Endothelial cell of umbilical vein (primary cell): ENCODE measurements around the gene CGNL1. TPM values are rescaled to one million over a fixed set of nuclear protein-coding genes. Genes with fewer than 3 reads are reported as not detected.

Experiments used
- BruUV-seq: library from RNA; stranded (reverse); fragments of 400-500 nt; replicated peaks from 2 replicates; lab custom pipeline; 2021; lab: Mats Ljungman, UMichigan
- CTCF ChIA-PET: fragments of 300-600, 350-600 bp; sonication (Branson Sonifier 250); formaldehyde crosslinking; loops from one replicate; lab custom pipeline; 2021; ENCODE audit warnings: antibody characterized with exemption, inconsistent platforms; lab: Charles Lee
- POLR2A ChIA-PET: fragments of 300-600, 350-600 bp; sonication (Branson Sonifier 250); formaldehyde crosslinking; loops from one replicate; lab custom pipeline; 2021; ENCODE audit warnings: antibody characterized with exemption, inconsistent platforms; lab: Charles Lee
- DNase-seq: peaks from one replicate; pipeline ENCODE4 v3.0.0-alpha.2; 2011; ENCODE audit warnings: low read depth, low spot score
- FAIRE-seq: peaks from 2 replicates; lab custom pipeline; 2011; peaks lifted over from hg19 to GRCh38; lab: Jason Lieb, UNC
- H2AFZ ChIP-seq: 2 replicates; pipeline ENCODE4 v1.6.0; 2012; ENCODE audit warnings: low read depth, low read length, control low read depth, inconsistent platforms
- H3K27ac ChIP-seq: 2 replicates; pipeline ENCODE4 v1.5.1; 2011; ENCODE audit warnings: low read depth, mild to moderate bottlenecking, control low read depth, low read length, moderate library complexity; ENCODE audit not compliant: insufficient read depth
- H3K27me3 ChIP-seq, 2 experiments: 2 replicates each; pipeline versions ENCODE4 v1.6.0 to v1.6.1; 2011; ENCODE audit warnings: low read length in 2 of 2, mixed read lengths in 1 of 2; ENCODE audit not compliant: control insufficient read depth in 2 of 2, insufficient read depth in 2 of 2
- H3K36me3 ChIP-seq, 2 experiments: 2 replicates in 1 of 2; 3 replicates in 1 of 2; pipeline ENCODE4 v1.5.1; 2011; ENCODE audit warnings: low read length in 2 of 2, mild to moderate bottlenecking in 1 of 2, moderate library complexity in 1 of 2; ENCODE audit not compliant: control insufficient read depth in 2 of 2, insufficient read depth in 2 of 2; ENCODE audit errors: extremely low read depth in 1 of 2
- H3K4me1 ChIP-seq: 3 replicates; pipeline ENCODE4 v1.5.1; 2011; ENCODE audit warnings: mild to moderate bottlenecking, low read length; ENCODE audit not compliant: control insufficient read depth, insufficient read depth; ENCODE audit errors: extremely low read depth
- H3K4me2 ChIP-seq: 2 replicates; pipeline ENCODE4 v1.6.1; 2011; ENCODE audit warnings: low read length, control low read depth, mixed read lengths; ENCODE audit not compliant: insufficient read depth
- H3K4me3 ChIP-seq, 3 experiments: fragments of 200-600 bp in 1 of 3; sonication (generic), shearing (Covaris generic) in 1 of 3; replicated peaks in 1 of 3; 2 replicates each; pipeline ENCODE4 v1.5.1; 2011 to 2016; ENCODE audit warnings: control low read depth in 3 of 3, low read length in 3 of 3, mild to moderate bottlenecking in 2 of 3, inconsistent platforms in 1 of 3, low read depth in 1 of 3, moderate library complexity in 1 of 3; ENCODE audit not compliant: insufficient read depth in 1 of 3
- H3K79me2 ChIP-seq: 2 replicates; pipeline ENCODE4 v1.6.0; 2012; ENCODE audit warnings: low read length, inconsistent platforms; ENCODE audit not compliant: control insufficient read depth, insufficient read depth
- H3K9ac ChIP-seq: replicated peaks from 2 replicates; pipeline ENCODE3; 2011; ENCODE audit warnings: low read length, control low read depth; ENCODE audit not compliant: insufficient read depth; ENCODE audit errors: extremely low read depth
- H3K9me1 ChIP-seq: replicated peaks from 3 replicates; pipeline ENCODE4 v1.6.0; 2011; ENCODE audit warnings: mild to moderate bottlenecking, low read length; ENCODE audit not compliant: control insufficient read depth, insufficient read depth; ENCODE audit errors: extremely low read depth
- H3K9me3 ChIP-seq: replicated peaks from 2 replicates; pipeline ENCODE4 v1.5.1; 2012; ENCODE audit warnings: low read length, inconsistent platforms; ENCODE audit not compliant: control insufficient read depth, insufficient read depth
- H4K20me1 ChIP-seq: replicated peaks from 2 replicates; pipeline ENCODE3; 2011; ENCODE audit warnings: mild to moderate bottlenecking, low read length; ENCODE audit not compliant: control insufficient read depth, insufficient read depth; ENCODE audit errors: extremely low read depth
- CTCF ChIP-seq, 2 donors: IDR thresholded peaks; 1 replicate in 1 of 2; 2 replicates in 1 of 2; pipeline ENCODE4 v1.5.1; 2011; ENCODE audit warnings: low read length in 2 of 2, mild to moderate bottlenecking in 2 of 2, moderate library complexity in 2 of 2, control low read depth in 1 of 2, inconsistent platforms in 1 of 2, low read depth in 1 of 2; ENCODE audit not compliant: insufficient read depth in 1 of 2; ENCODE audit errors: extremely low read depth in 1 of 2
- EZH2 ChIP-seq: IDR thresholded peaks from 2 replicates; pipeline ENCODE4 v1.6.1; 2012; ENCODE audit warnings: borderline replicate concordance, low read depth, mild to moderate bottlenecking, moderate library complexity, low read length, inconsistent platforms; ENCODE audit not compliant: severe bottlenecking
- FOS ChIP-seq: IDR thresholded peaks from 2 replicates; pipeline ENCODE4 v1.6.1; 2011; ENCODE audit warnings: mild to moderate bottlenecking, low read length, moderate library complexity, borderline replicate concordance; ENCODE audit not compliant: insufficient read depth
- GATA2 ChIP-seq: IDR thresholded peaks from 2 replicates; pipeline ENCODE4 v1.7.0; 2011; ENCODE audit warnings: low read depth, mild to moderate bottlenecking, moderate library complexity, mixed read lengths, low read length; ENCODE audit not compliant: insufficient read length, insufficient read depth
- JUN ChIP-seq: IDR thresholded peaks from 2 replicates; pipeline ENCODE4 v1.6.1; 2011; ENCODE audit warnings: borderline replicate concordance, low read depth; ENCODE audit not compliant: insufficient read length, insufficient read depth
- MAX ChIP-seq: IDR thresholded peaks from 2 replicates; pipeline ENCODE4 v1.6.1; 2011; ENCODE audit not compliant: insufficient read depth, insufficient read length
- MYC ChIP-seq: IDR thresholded peaks from one replicate; pipeline ENCODE4 v1.6.1; 2011; ENCODE audit warnings: mild to moderate bottlenecking, low read depth, low read length
- POLR2A ChIP-seq: IDR thresholded peaks from 2 replicates; pipeline ENCODE4 v1.6.1; 2012; ENCODE audit warnings: low read depth, mild to moderate bottlenecking, control low read depth, low read length
- POLR2AphosphoS5 ChIP-seq: IDR thresholded peaks from 2 replicates; pipeline ENCODE4 v1.6.1; 2012; ENCODE audit warnings: low read depth, mild to moderate bottlenecking, control low read depth, low read length, moderate library complexity; ENCODE audit not compliant: insufficient read depth
- dilution Hi-C: fragments of 300-500 bp; cut with MboI; formaldehyde crosslinking; loops from one replicate; pipeline ENCODE4 v1.15.0; 2019; ENCODE audit warnings: low sequenced_read_pairs; ENCODE audit not compliant: extremely low pct_ligation_motif_present
- intact Hi-C: fragments of 100-400 bp; cut with micrococcal nuclease; formaldehyde crosslinking; loops from one replicate; pipeline ENCODE4 v1.10.0; 2022
- polyA plus RNA-seq, 4 experiments: library from polyadenylated mRNA; depleted of rRNA in 3 of 4; stranded (reverse) in 3 of 4; unstranded in 1 of 4; fragments of >200 nt; gene quantifications; 2 replicates each; pipeline versions ENCODE4 v1.2.1 to v1.2.3, GENCODE V29; 2011 to 2012; ENCODE audit warnings: missing spikeins in 1 of 4
- total RNA-seq: library from RNA; stranded (reverse); gene quantifications from 2 replicates; pipeline ENCODE4 v1.2.3, GENCODE V29; 2021

CGNL1 gene
- total and polyA plus RNA-seq, 2 donors (not counting 3 experiments of a cell fraction or from before 2014, with no cell fraction given): 6.9 to 27.1 TPM

- H3K27me3 ChIP-seq: no peaks in the 10 kb centered on the region
Measured at GRCh38 chr15:57330619-57331340, 45.5 kb upstream of the CGNL1 start.

More at GRCh38 chr15:57330619-57331340, 45.5 kb upstream of the CGNL1 start:
- Histone ChIP-seq H3K9me3 (no peaks in the 10 kb centered on the region), H3K4me2 (no peak overlapping the region), H3K4me3 (no peak overlapping the region), H3K9ac (no peak overlapping the region), H2AFZ (no peak overlapping the region), H3K79me2 (no peaks in the 10 kb centered on the region), H4K20me1 (no peaks in the 10 kb centered on the region), H3K27ac (no peak overlapping the region), H3K9me1 (no peaks in the 10 kb centered on the region), H3K4me1 (peaks cover 25% of the 10 kb centered on the region), H3K36me3 (no peaks in the 10 kb centered on the region)
- BruUV-seq: no TSS peak
- ChIA-PET POLR2A (no interaction called here), CTCF (no interaction called here)
- intact Hi-C loops: loop anchor here (10.0 kb wide), 1 partner anchor 516 kb away; no protein-coding TSS in a partner anchor
- FAIRE-seq: no peak
- DNase-seq: no peak
- dilution Hi-C loops: loop anchor here (25.0 kb wide), 1 partner anchor 207 kb away; no protein-coding TSS in a partner anchor
- no peak for TF ChIP-seq JUN
- no peak for TF ChIP-seq POLR2A
- no peak for TF ChIP-seq MAX
- no peak for TF ChIP-seq CTCF (IDR thresholded peaks at IDR 0.05; ENCODE audit: extremely low read depth in 1 of 2, insufficient read depth in 1 of 2, low read depth in 1 of 2, low read length in 2 of 2)
- TF ChIP-seq FOS: no peak
- no peak for TF ChIP-seq EZH2
- TF ChIP-seq MYC: no peak
- no peak for TF ChIP-seq POLR2AphosphoS5
- no peak for TF ChIP-seq GATA2
